Lung (tissue), 12 donors: Measurements from ENCODE around the gene SNRNP40. TPM values are rescaled to one million over a fixed set of nuclear protein-coding genes. Genes with fewer than 3 reads are reported as not detected.

ENCODE experiments used
- ATAC-seq: fragments of 200-7000 bp; cut with Tn5 transposase; one replicate; pipeline ENCODE4 v1.9.1; 2020; ENCODE audit warnings: moderate number of reproducible peaks; ENCODE audit not compliant: insufficient read depth, low FRiP score
- DNase-seq, 3 donors: peaks; one replicate each; pipeline ENCODE4 v3.0.0-alpha.2; 2013 to 2017
- H3K27ac ChIP-seq, 2 donors: one replicate each; pipeline ENCODE4 v1.5.1; 2013; ENCODE audit warnings: mild to moderate bottlenecking in 2 of 2, moderate library complexity in 2 of 2, control low read depth in 1 of 2, inconsistent platforms in 1 of 2, low read depth in 1 of 2, low read length in 1 of 2
- H3K27me3 ChIP-seq, 3 donors: one replicate each; pipeline ENCODE4 v1.5.1; 2013; ENCODE audit warnings: low read length in 2 of 3; ENCODE audit not compliant: control insufficient read depth in 3 of 3, insufficient read depth in 3 of 3
- H3K36me3 ChIP-seq, 4 donors: one replicate each; pipeline ENCODE4 v1.5.1; 2013; ENCODE audit warnings: low read length in 4 of 4, mild to moderate bottlenecking in 1 of 4, moderate library complexity in 1 of 4; ENCODE audit not compliant: control insufficient read depth in 4 of 4, insufficient read depth in 4 of 4
- H3K4me1 ChIP-seq, 5 donors: one replicate each; pipeline ENCODE4 v1.5.1; 2013; ENCODE audit warnings: low read length in 5 of 5, mild to moderate bottlenecking in 2 of 5, moderate library complexity in 1 of 5; ENCODE audit not compliant: control insufficient read depth in 5 of 5, insufficient read depth in 5 of 5
- H3K4me3 ChIP-seq: one replicate; pipeline ENCODE4 v1.5.1; 2013; ENCODE audit warnings: mild to moderate bottlenecking, control low read depth, moderate library complexity
- H3K9ac ChIP-seq, 2 donors: one replicate each; pipeline ENCODE4 v1.5.1; 2013; ENCODE audit warnings: low read length in 2 of 2, control low read depth in 1 of 2; ENCODE audit not compliant: insufficient read depth in 1 of 2
- H3K9me3 ChIP-seq, 4 donors: one replicate each; pipeline ENCODE4 v1.5.1; 2013; ENCODE audit warnings: low read length in 3 of 4, mild to moderate bottlenecking in 1 of 4, moderate library complexity in 1 of 4; ENCODE audit not compliant: control insufficient read depth in 4 of 4, insufficient read depth in 3 of 4
- CTCF ChIP-seq: IDR thresholded peaks from 2 replicates; pipeline ENCODE4 v1.5.1; 2012; ENCODE audit warnings: mild to moderate bottlenecking; ENCODE audit errors: control extremely low read depth, extremely low read depth
- WGBS, 2 donors: extraction: QIAGEN DNeasy Blood & Tissue Kit; methylation state at CpG; one replicate each; pipeline ENCODE4 v1.1.7; 2013; 5-methylcytosine and 5-hydroxymethylcytosine counted together
- polyA plus RNA-seq, 2 donors: library from polyadenylated mRNA; stranded (reverse); fragments of 200-250 nt; gene quantifications; one replicate each; pipeline ENCODE4 v1.2.1, GENCODE V29; 2013
- total RNA-seq, 2 donors: library from RNA; depleted of rRNA in 1 of 2; stranded (reverse); fragments of >200 nt in 1 of 2; gene quantifications; one replicate each; pipeline ENCODE4 v1.2.1, GENCODE V29; 2014 to 2021
- donor health status: control.
- donor health status: control.
- donor health status: Bipolar disorder and iron deficiency.
- donor health status: healthy.
- donor health status: DM: yes; HTN: yes; CAD: no.

Gene SNRNP40
- total and polyA plus RNA-seq, 4 donors = 15.0 to 71.7 (median 38.5) TPM

GRCh38 chr1:31238612-31238985 is 58.0 kb downstream of the SNRNP40 start:
- Histone ChIP-seq H3K27me3 (peaks cover 12 to 22% (median 15%) of the 10 kb centered on the region in 3 donors), H3K4me3 (no peak overlapping the region), H3K9me3 (peaks cover 0 to 2% (median 0%) of the 10 kb centered on the region in 4 donors), H3K36me3 (no peaks in the 10 kb centered on the region), H3K27ac (no peak overlapping the region), H3K9ac (no peak overlapping the region), H3K4me1 (peaks cover 0 to 5% (median 0%) of the 10 kb centered on the region in 5 donors)
- ATAC-seq (no peak), DNase-seq (peak in 1 of 3 donors; percentile 6)
- no peak for TF ChIP-seq CTCF
- 16 to 25% methylated on average over 4 of the region's 4 CpGs for WGBS, 2 donors

- no peak for TF ChIP-seq CTCF
- DNase-seq (no peak), ATAC-seq (no peak)
- no peaks in the 10 kb centered on the region for H3K36me3 ChIP-seq
- H3K4me1 ChIP-seq = peaks cover 0 to 5% (median 0%) of the 10 kb centered on the region in 5 donors
- 66 to 72% methylated on average over 4 of the region's 4 CpGs for WGBS, 2 donors
- H3K4me3 ChIP-seq = no peak overlapping the region
- H3K9ac ChIP-seq = no peak overlapping the region
- peaks cover 7 to 10% (median 8%) of the 10 kb centered on the region in 3 donors for H3K27me3 ChIP-seq
- peaks cover 0 to 4% (median 0%) of the 10 kb centered on the region in 4 donors for H3K9me3 ChIP-seq
- H3K27ac ChIP-seq = no peak overlapping the region
Measured at GRCh38 chr1:31234870-31235269, 61.7 kb downstream of the SNRNP40 start.

GRCh38 chr1:31234123-31234708 is 62.4 kb downstream of the SNRNP40 start:
- Histone ChIP-seq H3K4me1 (peaks cover 0 to 4% (median 0%) of the 10 kb centered on the region in 5 donors), H3K27me3 (peaks cover 5 to 10% (median 7%) of the 10 kb centered on the region in 3 donors), H3K36me3 (no peaks in the 10 kb centered on the region), H3K9me3 (peaks cover 0 to 4% (median 0%) of the 10 kb centered on the region in 4 donors), H3K4me3 (no peak overlapping the region), H3K9ac (no peak overlapping the region), H3K27ac (no peak overlapping the region)
- WGBS, 2 donors = 63 to 65% methylated on average over 12 of the region's 12 CpGs
- TF ChIP-seq CTCF = no peak
- DNase-seq = no peak
- no peak for ATAC-seq

- Histone ChIP-seq H3K27ac (no peak overlapping the region), H3K27me3 (no peaks in the 10 kb centered on the region), H3K36me3 (no peaks in the 10 kb centered on the region), H3K4me1 (no peaks in the 10 kb centered on the region), H3K4me3 (no peak overlapping the region), H3K9ac (no peak overlapping the region), H3K9me3 (peaks cover 0 to 2% (median 0%) of the 10 kb centered on the region in 4 donors)
- TF ChIP-seq CTCF = no peak
- ATAC-seq = no peak
- DNase-seq = no peak
- WGBS, 2 donors = 95 to 100% methylated on average over 2 of the region's 2 CpGs
Measured at GRCh38 chr1:31232689-31233088, 63.9 kb downstream of the SNRNP40 start.
